NT2/D1 (cell line): ENCODE results near the gene ACP2.

Experiments used
- SUZ12 ChIP-seq: IDR thresholded peaks from 2 replicates; pipeline ENCODE4 v1.6.1; 2011; ENCODE audit not compliant: insufficient read length, insufficient read depth; ENCODE audit errors: extremely low read depth
- YY1 ChIP-seq: IDR thresholded peaks from 2 replicates; pipeline ENCODE4 v1.6.1; 2011; ENCODE audit not compliant: insufficient read length, insufficient read depth
- ZNF274 ChIP-seq: IDR thresholded peaks from 2 replicates; pipeline ENCODE4 v1.6.1; 2011; ENCODE audit warnings: mild to moderate bottlenecking, low read depth, low read length

DNA sequence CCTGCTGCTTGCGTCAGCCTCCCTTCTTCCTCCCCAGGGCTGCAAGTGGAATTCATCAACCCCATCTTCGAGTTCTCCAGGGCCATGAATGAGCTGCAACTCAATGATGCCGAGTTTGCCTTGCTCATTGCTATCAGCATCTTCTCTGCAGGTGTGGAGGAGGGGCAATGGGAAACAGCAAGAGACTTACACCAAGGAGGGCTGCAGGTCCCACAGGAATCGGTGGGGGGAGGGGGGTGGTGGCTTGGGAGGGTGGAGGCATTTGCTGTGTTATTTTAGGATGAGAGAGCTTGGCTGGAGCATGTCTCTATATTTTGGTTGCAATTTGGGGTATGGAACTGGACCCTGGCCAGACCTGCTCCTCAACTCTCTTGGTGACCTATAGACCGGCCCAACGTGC is 19.3 kb upstream of the ACP2 start:
- TF ChIP-seq YY1 (no peak), ZNF274 (no peak), SUZ12 (no peak)
